Motor neuron (in vitro differentiated cells): ENCODE results near the gene CBX2. TPM values are rescaled to one million over a fixed set of nuclear protein-coding genes. Genes with fewer than 3 reads are reported as not detected.

Source experiments
- total RNA-seq, 8 experiments: library from RNA; unstranded; fragments of 300-600 nt; gene quantifications; 2 replicates each; pipeline versions ENCODE4 v1.2.3 to v1.2.4, GENCODE V29; 2022

The CBX2 gene
- total RNA-seq, 8 experiments from 2014 or later = 3.1 to 42.7 (median 14.9) TPM

Other genes with a start within 250 kb of the CBX2 start
- gene RBFOX3, start 167.1 kb upstream of the CBX2 start, total RNA-seq = 1 to 10 TPM in 6 of 8 experiments, under 1 TPM in 2; 0.49 to 7.7 (median 2.1) TPM
- gene ENPP7, start 47.2 kb upstream of the CBX2 start, total RNA-seq = under 1 TPM in 5 of 8 experiments, not detected in 3; 0.11 to 0.73 (median 0.22) TPM
- gene CBX8, start 18.9 kb downstream of the CBX2 start, total RNA-seq = 10 to 100 TPM in 5 of 8 experiments, 1 to 10 TPM in 3; 4.4 to 16.4 (median 11.9) TPM
- 10 to 100 TPM; 10.9 to 51.0 (median 33.0) TPM for gene CBX4, start 61.3 kb downstream of the CBX2 start, total RNA-seq